ENCODE measurements around the gene TCEAL6.
A peak's percentile ranks its signal among the peaks of the same experiment; 100 is the strongest.
"Not testable (repeated sequence)": the region's sequence is repeated elsewhere in the genome, so short reads cannot be mapped to it uniquely, and the experiment has no call there.

Gene TCEAL6

DNA sequence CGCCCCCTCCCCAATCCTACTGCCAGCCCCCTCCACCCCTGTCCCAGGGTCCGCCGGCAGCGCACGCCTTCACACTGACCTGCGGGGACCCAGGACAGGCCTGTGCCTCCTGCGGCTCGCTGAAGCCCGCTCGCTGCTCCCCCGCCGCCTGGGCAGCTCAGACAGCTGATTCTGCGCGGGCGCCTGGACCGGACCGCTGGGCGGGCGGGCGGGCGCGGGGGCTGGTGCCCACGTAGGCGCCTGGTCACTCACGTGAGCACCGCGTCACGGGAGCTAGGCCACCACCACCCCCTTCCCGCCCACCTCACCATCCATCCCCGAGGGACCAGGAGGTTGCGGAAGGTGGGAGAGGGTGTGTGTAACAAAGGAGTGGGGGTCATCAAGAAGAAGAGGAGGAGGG lies at the start of gene TCEAL6:
Gene TCEAL6, minus strand, starts transcription at position 208 of the 400 bp plus-strand sequence.
- not testable (repeated sequence) for H2AFZ ChIP-seq (ENCODE audit: low read depth, low read length); H3K36me3 ChIP-seq (ENCODE audit: insufficient read depth, low read length); H3K9me3 ChIP-seq (ENCODE audit: low read length)

DNA sequence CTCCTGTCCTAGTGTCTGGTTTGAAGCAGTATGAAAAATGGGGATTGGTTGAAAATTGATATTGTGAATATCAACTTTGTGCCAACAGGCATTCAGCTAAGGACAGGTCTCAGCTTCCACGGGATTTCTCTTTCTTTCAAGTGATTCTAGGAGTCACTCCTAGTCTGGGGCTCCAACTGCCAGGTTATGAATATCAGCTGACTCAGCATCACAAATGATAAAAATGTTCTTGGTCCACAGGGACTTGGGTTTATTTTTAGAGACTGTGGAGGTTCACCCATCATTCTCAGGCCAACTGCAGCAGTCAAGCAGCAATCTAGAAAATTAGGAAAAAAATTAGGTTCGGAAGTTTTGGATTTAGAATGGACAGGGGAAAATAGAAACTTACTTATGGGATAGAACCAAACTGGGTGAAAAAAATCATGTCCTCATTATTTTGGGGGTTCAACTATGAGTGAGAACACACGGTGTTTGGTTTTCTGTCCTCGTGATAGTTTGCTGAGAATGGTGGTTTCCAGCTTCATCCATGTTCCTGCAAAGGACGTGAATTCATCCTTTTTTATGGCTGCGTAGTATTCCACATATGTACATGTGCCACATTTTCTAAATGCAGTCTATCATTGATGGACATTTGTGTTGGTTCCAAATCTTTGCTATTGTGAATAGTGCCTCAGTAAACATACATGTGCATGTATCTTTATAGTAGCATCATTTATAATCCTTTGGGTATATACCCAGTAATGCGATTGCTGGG lies 43.9 kb upstream of the TCEAL6 start:
- no peaks in the 10 kb centered on the region for H3K27me3 ChIP-seq (ENCODE audit: insufficient read depth, low read length)

More for the DNA sequence above, at the start of gene TCEAL6:
- not testable (repeated sequence) for H3K27me3 ChIP-seq (ENCODE audit: insufficient read depth, low read length); H3K4me1 ChIP-seq (ENCODE audit: insufficient read depth, low read length); H3K4me3 ChIP-seq (ENCODE audit: low read length)

DNA sequence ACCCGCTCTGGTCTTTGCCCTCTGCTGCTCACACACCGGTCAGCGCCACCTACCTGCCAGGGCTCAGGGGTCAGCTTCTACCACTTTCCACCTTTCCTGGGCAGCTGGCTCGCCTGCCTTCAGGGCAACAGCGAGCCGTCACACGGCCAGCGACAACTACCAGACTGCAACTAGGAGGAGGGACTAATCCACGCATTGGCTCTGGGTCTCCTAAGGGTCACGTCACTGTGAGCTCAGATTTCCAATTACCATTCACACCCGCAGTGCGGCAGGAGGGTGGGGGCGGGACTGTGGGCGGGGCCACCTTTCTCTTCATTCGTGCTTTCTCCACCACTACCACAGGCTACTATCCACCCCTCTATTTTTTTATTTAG lies 13.5 kb upstream of the TCEAL6 start, which contains the start of gene BEX5:
Gene BEX5, minus strand, starts transcription at position 172 of the 374 bp plus-strand sequence. CDS start 1,712 bp downstream, outside the sequence.
- H3K4me3 ChIP-seq (ENCODE audit: low read length) = no peak within 1 kb of the TSS
- H3K36me3 ChIP-seq (ENCODE audit: insufficient read depth, low read length) = no peaks in the 10 kb centered on the region
- H3K9me3 ChIP-seq (ENCODE audit: low read length) = no peaks in the 10 kb centered on the region
- no peaks in the 10 kb centered on the region for H3K4me1 ChIP-seq (ENCODE audit: insufficient read depth, low read length)
- peaks cover 7% of the 10 kb centered on the region for H3K27me3 ChIP-seq (ENCODE audit: insufficient read depth, low read length)
- H2AFZ ChIP-seq (ENCODE audit: low read depth, low read length) = no peak within 1 kb of the TSS

More for the DNA sequence above, 43.9 kb upstream of the TCEAL6 start:
- H3K4me3 ChIP-seq (ENCODE audit: low read length) = no peak overlapping the region
- no peaks in the 10 kb centered on the region for H3K36me3 ChIP-seq (ENCODE audit: insufficient read depth, low read length)
- H3K4me1 ChIP-seq (ENCODE audit: insufficient read depth, low read length) = no peaks in the 10 kb centered on the region
- no peaks in the 10 kb centered on the region for H3K9me3 ChIP-seq (ENCODE audit: low read length)
- H2AFZ ChIP-seq (ENCODE audit: low read depth, low read length) = no peak overlapping the region

DNA sequence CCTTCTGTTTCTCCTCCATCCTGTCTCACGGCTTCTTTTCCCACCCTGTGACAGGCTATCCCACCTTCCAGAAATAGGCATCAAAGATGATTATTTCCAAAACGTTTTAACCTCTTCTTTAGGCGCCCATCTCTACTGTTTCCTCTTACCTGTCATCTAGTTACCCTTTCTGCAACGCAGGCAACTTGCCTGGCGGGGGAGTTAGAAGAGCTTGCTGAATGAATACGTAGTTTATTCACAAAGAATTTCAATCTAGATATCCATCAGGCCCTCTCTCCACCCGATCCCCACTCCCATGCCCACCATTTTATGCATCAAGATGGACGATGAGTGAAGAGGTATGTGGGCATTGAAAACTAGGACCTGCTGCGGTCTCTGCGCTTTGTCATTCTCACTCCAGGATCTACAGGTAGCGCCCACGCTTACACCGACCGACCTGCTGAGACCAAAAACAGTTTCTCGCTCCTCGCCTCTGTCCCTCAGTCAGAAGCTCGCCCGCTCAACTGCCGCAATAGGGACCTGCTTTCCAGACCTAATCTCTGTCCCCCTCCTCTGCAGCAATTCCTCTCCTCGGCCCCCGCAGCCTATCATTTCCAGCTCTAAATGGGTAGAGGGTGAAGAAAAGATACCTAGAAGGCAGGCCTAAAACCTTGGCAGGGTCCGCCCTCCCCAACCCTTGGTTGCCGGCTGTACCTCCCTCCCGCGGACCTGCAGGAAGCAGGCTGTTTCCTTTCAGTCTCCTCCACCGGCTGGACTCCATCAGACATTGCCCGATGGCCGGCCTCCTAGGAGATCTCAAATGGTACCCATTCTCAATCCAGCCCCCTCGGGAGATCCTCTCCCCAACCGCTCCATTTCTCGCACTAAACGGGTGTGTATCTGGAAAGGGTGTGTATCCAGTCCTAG lies 12.9 kb upstream of the TCEAL6 start:
- no peaks in the 10 kb centered on the region for H3K36me3 ChIP-seq (ENCODE audit: insufficient read depth, low read length)
- no peaks in the 10 kb centered on the region for H3K4me1 ChIP-seq (ENCODE audit: insufficient read depth, low read length)
- H2AFZ ChIP-seq (ENCODE audit: low read depth, low read length) = no peak overlapping the region
- H3K4me3 ChIP-seq (ENCODE audit: low read length) = no peak overlapping the region
- no peaks in the 10 kb centered on the region for H3K9me3 ChIP-seq (ENCODE audit: low read length)
- peaks cover 7% of the 10 kb centered on the region for H3K27me3 ChIP-seq (ENCODE audit: insufficient read depth, low read length)

DNA sequence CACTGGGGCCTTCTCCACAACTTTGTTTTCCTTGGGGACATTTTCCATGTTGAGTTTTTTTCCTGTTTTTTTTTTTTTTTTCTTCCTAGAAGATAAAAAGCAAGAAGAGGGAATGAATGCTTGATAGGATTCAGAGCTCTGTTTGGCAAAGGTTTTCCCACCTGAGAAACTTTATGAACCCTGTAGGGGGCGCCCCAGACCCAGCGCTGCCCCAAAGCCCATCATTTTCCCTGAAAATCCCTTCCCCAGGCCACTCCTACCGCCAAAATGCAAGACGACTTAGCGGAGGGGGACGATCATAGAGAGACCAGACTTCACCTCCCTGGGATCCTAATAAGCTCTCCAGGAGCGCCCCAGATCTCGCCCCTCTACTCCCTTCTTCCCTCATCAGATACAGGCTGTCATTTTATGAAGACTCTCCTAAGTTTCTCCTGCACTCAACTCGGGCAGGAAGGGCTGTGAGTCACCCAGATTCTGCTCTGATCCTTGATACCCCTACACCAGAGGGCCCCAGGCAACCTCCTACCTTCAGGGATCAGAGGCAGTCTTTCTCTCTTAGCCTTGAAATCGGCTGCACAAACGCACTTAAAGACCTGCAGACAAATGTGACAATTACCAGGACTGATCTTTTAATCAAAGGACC lies 12.1 kb upstream of the TCEAL6 start:
- Histone ChIP-seq H3K9me3 (ENCODE audit: low read length) (no peaks in the 10 kb centered on the region), H3K4me1 (ENCODE audit: insufficient read depth, low read length) (no peaks in the 10 kb centered on the region), H3K36me3 (ENCODE audit: insufficient read depth, low read length) (no peaks in the 10 kb centered on the region), H3K4me3 (ENCODE audit: low read length) (no peak overlapping the region), H2AFZ (ENCODE audit: low read depth, low read length) (no peak overlapping the region), H3K27me3 (ENCODE audit: insufficient read depth, low read length) (peaks cover 7% of the 10 kb centered on the region)

DNA sequence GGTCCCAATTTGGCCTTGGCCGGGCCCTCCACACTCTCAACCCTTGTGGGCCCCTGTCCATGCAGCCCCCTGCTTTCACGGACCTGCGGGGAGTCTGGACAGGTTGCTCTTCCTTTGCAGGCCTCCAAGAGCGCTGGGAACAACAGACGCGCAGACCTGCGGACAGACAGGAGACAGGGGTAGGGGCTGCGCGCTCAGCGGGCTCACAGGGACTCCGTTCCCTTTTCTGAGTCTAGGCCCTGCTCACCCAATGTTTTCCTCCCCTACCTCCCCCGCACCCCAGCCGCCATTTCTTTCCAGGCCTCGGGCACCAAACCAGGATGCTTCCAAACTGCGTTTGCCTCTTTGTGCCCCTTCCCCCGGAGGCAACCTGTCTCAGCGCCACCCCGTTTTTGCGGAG lies 650 bp downstream of the TCEAL6 start:
- not testable (repeated sequence) for H3K4me3 ChIP-seq (ENCODE audit: low read length); H3K9me3 ChIP-seq (ENCODE audit: low read length); H3K4me1 ChIP-seq (ENCODE audit: insufficient read depth, low read length); H2AFZ ChIP-seq (ENCODE audit: low read depth, low read length); H3K27me3 ChIP-seq (ENCODE audit: insufficient read depth, low read length); H3K36me3 ChIP-seq (ENCODE audit: insufficient read depth, low read length)

DNA sequence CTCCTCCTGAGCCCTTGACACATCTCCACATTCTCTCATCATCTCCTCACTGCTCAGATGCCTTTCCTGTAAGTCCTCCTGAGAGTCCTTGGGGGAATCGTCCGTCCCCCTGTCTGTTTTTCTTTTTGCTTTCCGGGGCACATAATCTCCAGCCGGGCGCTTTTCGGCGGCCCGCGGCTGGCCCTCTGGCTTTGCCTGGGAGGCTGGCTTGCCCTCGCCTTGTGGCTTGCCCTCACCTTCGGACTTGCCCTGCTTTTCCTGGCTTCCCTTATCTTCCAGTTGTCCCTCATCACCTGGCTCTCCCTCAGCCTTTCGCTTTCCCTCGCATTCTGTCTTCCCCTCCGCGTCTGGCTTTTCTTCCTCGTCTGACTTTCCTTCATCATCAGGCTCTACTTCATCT lies 1.4 kb downstream of the TCEAL6 start:
- H3K36me3 ChIP-seq (ENCODE audit: insufficient read depth, low read length); H2AFZ ChIP-seq (ENCODE audit: low read depth, low read length); H3K4me1 ChIP-seq (ENCODE audit: insufficient read depth, low read length); H3K9me3 ChIP-seq (ENCODE audit: low read length); H3K27me3 ChIP-seq (ENCODE audit: insufficient read depth, low read length); H3K4me3 ChIP-seq (ENCODE audit: low read length): not testable (repeated sequence)

DNA sequence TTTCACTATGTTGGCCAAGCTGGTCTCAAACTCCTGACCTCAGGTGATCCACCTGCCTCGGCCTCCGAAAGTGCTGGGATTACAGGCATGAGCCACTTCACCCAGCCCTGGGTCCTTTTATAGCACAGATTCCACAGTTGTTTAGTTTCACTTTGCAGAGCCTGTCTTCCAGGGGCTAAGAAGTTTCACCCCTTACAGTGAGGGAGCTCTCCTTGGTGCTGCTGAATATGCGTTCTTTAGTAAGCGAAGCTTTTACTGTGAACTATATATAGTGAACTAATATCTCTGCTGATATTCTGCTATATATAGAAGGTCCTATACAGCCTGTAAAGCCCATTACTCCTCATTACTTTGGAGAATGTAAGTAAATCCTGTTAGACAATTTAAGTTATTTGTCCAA lies 4.2 kb downstream of the TCEAL6 start:
- no peaks in the 10 kb centered on the region for H3K36me3 ChIP-seq (ENCODE audit: insufficient read depth, low read length)
- H3K9me3 ChIP-seq (ENCODE audit: low read length) = no peaks in the 10 kb centered on the region

DNA sequence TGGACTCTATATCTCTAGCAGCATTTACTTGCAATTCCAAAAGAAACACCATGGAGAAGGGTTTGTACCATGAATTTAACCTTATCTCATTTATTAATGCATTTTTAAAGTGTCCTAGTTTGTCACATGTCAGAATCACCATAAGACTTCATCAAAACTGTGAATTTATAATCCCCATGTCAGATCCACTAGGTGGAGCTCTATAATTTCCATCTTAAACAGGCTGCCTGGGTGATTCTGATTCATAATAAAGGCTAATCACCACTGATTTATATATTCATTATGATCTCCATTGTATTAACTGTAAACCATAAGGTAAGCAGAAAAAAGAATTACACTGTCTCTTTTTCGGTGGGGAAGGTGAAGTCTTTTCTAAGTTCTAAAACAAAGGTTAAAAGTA lies 12.8 kb downstream of the TCEAL6 start:
- Histone ChIP-seq H2AFZ (ENCODE audit: low read depth, low read length) (no peak overlapping the region), H3K27me3 (ENCODE audit: insufficient read depth, low read length) (peaks cover 13% of the 10 kb centered on the region), H3K4me3 (ENCODE audit: low read length) (no peak overlapping the region), H3K4me1 (ENCODE audit: insufficient read depth, low read length) (no peaks in the 10 kb centered on the region), H3K9me3 (ENCODE audit: low read length) (no peaks in the 10 kb centered on the region), H3K36me3 (ENCODE audit: insufficient read depth, low read length) (no peaks in the 10 kb centered on the region)

More for the DNA sequence above, 4.2 kb downstream of the TCEAL6 start:
- Histone ChIP-seq H3K27me3 (ENCODE audit: insufficient read depth, low read length) (peaks cover 2% of the 10 kb centered on the region), H2AFZ (ENCODE audit: low read depth, low read length) (no peak overlapping the region), H3K4me1 (ENCODE audit: insufficient read depth, low read length) (no peaks in the 10 kb centered on the region), H3K4me3 (ENCODE audit: low read length) (no peak overlapping the region)

DNA sequence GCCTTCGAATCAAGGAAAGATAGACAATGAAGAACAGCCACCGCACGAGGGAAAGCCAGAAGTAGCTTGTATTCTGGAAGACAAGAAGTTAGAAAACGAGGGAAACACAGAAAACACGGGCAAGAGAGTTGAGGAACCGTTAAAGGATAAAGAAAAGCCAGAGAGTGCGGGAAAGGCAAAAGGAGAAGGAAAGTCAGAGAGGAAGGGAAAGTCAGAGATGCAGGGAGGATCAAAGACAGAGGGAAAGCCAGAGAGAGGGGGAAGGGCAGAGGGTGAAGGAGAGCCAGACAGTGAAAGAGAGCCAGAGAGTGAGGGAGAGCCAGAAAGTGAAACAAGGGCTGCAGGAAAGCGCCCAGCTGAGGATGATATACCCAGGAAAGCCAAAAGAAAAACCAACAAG lies 15.4 kb downstream of the TCEAL6 start:
- peaks cover 13% of the 10 kb centered on the region for H3K27me3 ChIP-seq (ENCODE audit: insufficient read depth, low read length)

DNA sequence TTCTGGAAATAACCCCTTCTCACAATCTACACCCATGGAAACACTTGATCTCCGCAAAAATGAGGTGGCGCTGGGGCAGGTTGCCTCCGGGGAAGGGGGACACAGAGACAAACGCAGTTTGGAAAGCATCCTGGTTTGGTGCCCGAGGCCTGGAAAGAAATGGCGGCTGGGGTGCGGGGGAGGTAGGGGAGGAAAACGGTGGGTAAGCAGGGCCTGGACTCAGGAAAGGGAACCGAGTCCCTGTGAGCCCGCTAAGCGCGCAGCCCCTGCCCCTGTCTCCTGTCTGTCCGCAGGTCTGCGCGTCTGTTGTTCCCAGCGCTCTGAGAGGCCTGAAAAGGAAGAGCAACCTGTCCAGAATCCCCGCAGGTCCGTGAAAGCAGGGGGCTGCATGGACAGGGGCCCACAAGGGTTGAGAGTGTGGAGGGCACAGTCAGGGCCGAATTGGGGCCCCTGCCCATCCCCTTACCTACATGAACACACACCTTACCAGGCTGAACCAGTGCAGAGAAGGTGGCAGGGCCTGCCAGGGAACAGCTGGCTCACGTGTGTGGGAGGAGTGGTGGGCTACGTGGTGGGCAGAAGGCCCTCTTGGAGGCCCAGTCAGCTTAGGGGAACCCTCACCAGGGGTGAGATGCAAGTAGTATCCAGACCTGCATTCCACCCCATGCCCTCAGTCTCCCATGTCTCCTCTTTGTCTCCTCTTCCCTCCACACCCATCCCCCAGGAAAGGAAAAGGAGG lies 16.0 kb downstream of the TCEAL6 start:
- H3K27me3 ChIP-seq (ENCODE audit: insufficient read depth, low read length) = peaks cover 13% of the 10 kb centered on the region
- not testable (repeated sequence) for H3K9me3 ChIP-seq (ENCODE audit: low read length); H3K4me1 ChIP-seq (ENCODE audit: insufficient read depth, low read length); H3K36me3 ChIP-seq (ENCODE audit: insufficient read depth, low read length); H2AFZ ChIP-seq (ENCODE audit: low read depth, low read length)
- H3K4me3 ChIP-seq (ENCODE audit: low read length) = peak overlapping the region; percentile 16

More for the DNA sequence above, 15.4 kb downstream of the TCEAL6 start:
- Histone ChIP-seq H3K4me1 (ENCODE audit: insufficient read depth, low read length) (no peaks in the 10 kb centered on the region), H3K9me3 (ENCODE audit: low read length) (no peaks in the 10 kb centered on the region), H2AFZ (ENCODE audit: low read depth, low read length) (no peak overlapping the region), H3K36me3 (ENCODE audit: insufficient read depth, low read length) (no peaks in the 10 kb centered on the region), H3K4me3 (ENCODE audit: low read length) (no peak overlapping the region)

DNA sequence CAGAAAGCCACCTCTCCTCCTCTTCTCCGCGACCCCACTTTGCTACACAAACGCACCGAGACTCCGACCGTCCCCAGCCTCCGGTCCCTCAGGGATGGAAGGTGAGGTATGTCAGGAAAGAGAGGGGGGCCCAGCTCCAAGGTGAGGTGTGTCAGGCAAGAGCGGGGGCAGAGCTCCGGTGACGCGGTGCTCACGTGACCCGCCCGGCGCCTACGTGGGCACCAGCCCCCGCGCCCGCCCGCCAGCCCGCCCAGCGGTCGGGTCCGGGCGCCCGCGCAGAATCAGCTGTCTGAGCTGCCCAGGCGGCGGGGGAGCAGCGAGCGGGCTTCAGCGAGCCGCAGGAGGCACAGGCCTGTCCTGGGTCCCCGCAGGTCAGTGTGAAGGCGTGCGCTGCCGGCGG lies 16.8 kb downstream of the TCEAL6 start, which contains the start of gene TCEAL2:
Gene TCEAL2, plus strand, starts transcription at position 244 of the 400 bp plus-strand sequence. CDS start 1,152 bp downstream, outside the sequence.
- H3K9me3 ChIP-seq (ENCODE audit: low read length); H3K36me3 ChIP-seq (ENCODE audit: insufficient read depth, low read length); H3K4me1 ChIP-seq (ENCODE audit: insufficient read depth, low read length); H2AFZ ChIP-seq (ENCODE audit: low read depth, low read length): not testable (repeated sequence)
- Histone ChIP-seq H3K4me3 (ENCODE audit: low read length) (peak within 1 kb of the TSS; percentile 37), H3K27me3 (ENCODE audit: insufficient read depth, low read length) (peaks cover 13% of the 10 kb centered on the region)

Measured in neuron (in vitro differentiated cells).